ENCODE results near the gene OR2A25.

OR2A25 gene

GRCh38 chr7:144122876-144123275, 53.3 kb downstream of the OR2A25 start, which contains the start of gene OR2A14:
OR2A14 (plus strand) TSS chr7:144123176; CDS start chr7:144129113, 5,937 bp downstream.
- Histone ChIP-seq H3K36me3 (ENCODE audit: control insufficient read depth in 1 of 2, insufficient read depth in 2 of 2, low read length in 2 of 2) (no peaks in the 10 kb centered on the region), H3K4me1 (ENCODE audit: control insufficient read depth in 1 of 2, insufficient read depth in 2 of 2, low read length in 2 of 2) (no peaks in the 10 kb centered on the region), H3K27me3 (ENCODE audit: low read depth, low read length) (no peaks in the 10 kb centered on the region), H3K9me3 (ENCODE audit: control insufficient read depth in 1 of 2, low read length in 2 of 2) (no peaks in the 10 kb centered on the region), H3K4me3 (ENCODE audit: low read depth in 1 of 2, low read length in 2 of 2) (no peak within 1 kb of the TSS), H3K27ac (ENCODE audit: low read length) (no peak within 1 kb of the TSS)

Data from muscle layer of duodenum (tissue), 2 donors.